Measurements from ENCODE around the gene RPL37A.

- TF ChIP-seq PATZ1 (CRISPR knock-in tag; IDR thresholded peaks at IDR 0.05; ENCODE audit: borderline replicate concordance) (no peak), SNAI2 (CRISPR knock-in tag; IDR thresholded peaks at IDR 0.05) (no peak), CSRNP3 (CRISPR knock-in tag; IDR thresholded peaks at IDR 0.05) (no peak), ARNTL (CRISPR knock-in tag; IDR thresholded peaks at IDR 0.05; ENCODE audit: borderline replicate concordance, low read depth) (no peak), TSHZ2 (CRISPR knock-in tag; IDR thresholded peaks at IDR 0.05) (no peak), ISL1 (CRISPR knock-in tag; IDR thresholded peaks at IDR 0.05) (no peak), RARB (CRISPR knock-in tag; IDR thresholded peaks at IDR 0.05) (no peak), GLIS3 (CRISPR knock-in tag; IDR thresholded peaks at IDR 0.05) (no peak), ZFP3 (CRISPR knock-in tag; IDR thresholded peaks at IDR 0.05) (no peak), ZNF70 (CRISPR knock-in tag; IDR thresholded peaks at IDR 0.05) (no peak), BACH2 (CRISPR knock-in tag; IDR thresholded peaks at IDR 0.05; ENCODE audit: borderline replicate concordance) (no peak), OSR1 (CRISPR knock-in tag; IDR thresholded peaks at IDR 0.05) (no peak)
- TF ChIP-seq, protein P1, sequence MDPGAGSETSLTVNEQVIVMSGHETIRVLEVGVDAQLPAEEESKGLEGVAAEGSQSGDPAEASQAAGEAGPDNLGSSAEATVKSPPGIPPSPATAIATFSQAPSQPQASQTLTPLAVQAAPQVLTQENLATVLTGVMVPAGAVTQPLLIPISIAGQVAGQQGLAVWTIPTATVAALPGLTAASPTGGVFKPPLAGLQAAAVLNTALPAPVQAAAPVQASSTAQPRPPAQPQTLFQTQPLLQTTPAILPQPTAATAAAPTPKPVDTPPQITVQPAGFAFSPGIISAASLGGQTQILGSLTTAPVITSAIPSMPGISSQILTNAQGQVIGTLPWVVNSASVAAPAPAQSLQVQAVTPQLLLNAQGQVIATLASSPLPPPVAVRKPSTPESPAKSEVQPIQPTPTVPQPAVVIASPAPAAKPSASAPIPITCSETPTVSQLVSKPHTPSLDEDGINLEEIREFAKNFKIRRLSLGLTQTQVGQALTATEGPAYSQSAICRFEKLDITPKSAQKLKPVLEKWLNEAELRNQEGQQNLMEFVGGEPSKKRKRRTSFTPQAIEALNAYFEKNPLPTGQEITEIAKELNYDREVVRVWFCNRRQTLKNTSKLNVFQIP (CRISPR knock-in tag; IDR thresholded peaks at IDR 0.05; ENCODE audit: borderline replicate concordance, low read depth): no peak
- TF ChIP-seq, protein P2, sequence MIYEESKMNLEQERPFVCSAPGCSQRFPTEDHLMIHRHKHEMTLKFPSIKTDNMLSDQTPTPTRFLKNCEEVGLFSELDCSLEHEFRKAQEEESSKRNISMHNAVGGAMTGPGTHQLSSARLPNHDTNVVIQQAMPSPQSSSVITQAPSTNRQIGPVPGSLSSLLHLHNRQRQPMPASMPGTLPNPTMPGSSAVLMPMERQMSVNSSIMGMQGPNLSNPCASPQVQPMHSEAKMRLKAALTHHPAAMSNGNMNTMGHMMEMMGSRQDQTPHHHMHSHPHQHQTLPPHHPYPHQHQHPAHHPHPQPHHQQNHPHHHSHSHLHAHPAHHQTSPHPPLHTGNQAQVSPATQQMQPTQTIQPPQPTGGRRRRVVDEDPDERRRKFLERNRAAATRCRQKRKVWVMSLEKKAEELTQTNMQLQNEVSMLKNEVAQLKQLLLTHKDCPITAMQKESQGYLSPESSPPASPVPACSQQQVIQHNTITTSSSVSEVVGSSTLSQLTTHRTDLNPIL (CRISPR knock-in tag; IDR thresholded peaks at IDR 0.05; ENCODE audit: low read depth): no peak
Measured at GRCh38 chr2:216519154-216519762, 20.6 kb downstream of the RPL37A start.
